GM12878 (cell line): ENCODE measurements around the gene DUSP16. TPM values are rescaled to one million over a fixed set of nuclear protein-coding genes. Genes with fewer than 3 reads are reported as not detected.

Source experiments
- ATAC-seq: fragments of 200-7000 bp; cut with Tn5 transposase; 3 replicates; pipeline ENCODE4 v1.9.1; 2020; ENCODE audit warnings: mild to moderate bottlenecking, moderate library complexity
- BruUV-seq: library from RNA; stranded (reverse); fragments of 400-500 nt; replicated peaks from 2 replicates; lab custom pipeline; 2021; lab: Mats Ljungman, UMichigan
- CTCF ChIA-PET: fragments of 300-600 bp; sonication (Branson Sonifier 250); formaldehyde crosslinking; extraction: SDS; loops from one replicate; lab custom pipeline; 2021; ENCODE audit warnings: inconsistent platforms; lab: Yijun Ruan, JAX
- POLR2A ChIA-PET: fragments of 350-600 bp; formaldehyde crosslinking; extraction: SDS; loops from one replicate; lab custom pipeline; 2021; ENCODE audit warnings: inconsistent platforms; lab: Charles Lee
- RAD21 ChIA-PET: fragments of 300-600 bp; sonication (Branson Sonifier 250); formaldehyde crosslinking; loops from one replicate; lab custom pipeline; 2023; ENCODE audit warnings: antibody characterized with exemption; ENCODE audit not compliant: unreplicated experiment; lab: Charles Lee
- SMC1A ChIA-PET: fragments of 300-600 bp; sonication (Branson Sonifier 250); formaldehyde crosslinking; loops from one replicate; lab custom pipeline; 2023; ENCODE audit not compliant: unreplicated experiment, uncharacterized antibody; lab: Charles Lee
- DNase-seq: peaks from one replicate; pipeline ENCODE4 v3.0.0-alpha.2; 2011; ENCODE audit warnings: low read depth, low spot score
- FAIRE-seq: peaks from 3 replicates; lab custom pipeline; 2011; peaks lifted over from hg19 to GRCh38; lab: Jason Lieb, UNC
- H2AFZ ChIP-seq: 2 replicates; pipeline ENCODE4 v1.6.0; 2011; ENCODE audit warnings: low read depth, low read length, control low read depth; ENCODE audit not compliant: control insufficient read depth
- H3K27ac ChIP-seq: 2 replicates; pipeline ENCODE4 v1.5.1; 2011; ENCODE audit warnings: control low read depth; ENCODE audit not compliant: control insufficient read depth, insufficient read depth
- H3K27me3 ChIP-seq, 2 experiments: replicated peaks in 1 of 2; 2 replicates each; pipeline versions ENCODE4 v1.6.0 to v1.6.1; 2011; ENCODE audit warnings: low read length in 1 of 2; ENCODE audit not compliant: control insufficient read depth in 2 of 2, insufficient read depth in 2 of 2
- H3K36me3 ChIP-seq, 2 experiments: 2 replicates each; pipeline ENCODE4 v1.5.1; 2011; ENCODE audit warnings: low read length in 1 of 2; ENCODE audit not compliant: control insufficient read depth in 2 of 2, insufficient read depth in 2 of 2
- H3K4me1 ChIP-seq: 2 replicates; pipeline ENCODE4 v1.6.1; 2011; ENCODE audit warnings: mild to moderate bottlenecking, low read length, moderate library complexity, mixed read lengths; ENCODE audit not compliant: control insufficient read depth, insufficient read depth
- H3K4me2 ChIP-seq: 2 replicates; pipeline ENCODE4 v1.6.0; 2011; ENCODE audit warnings: control low read depth; ENCODE audit not compliant: control insufficient read depth, insufficient read depth
- H3K4me3 ChIP-seq: fragments of 200-600 bp; sonication (generic); 2 replicates; pipeline ENCODE4 v1.5.1; 2016
- H3K79me2 ChIP-seq: 2 replicates; pipeline ENCODE4 v1.6.0; 2011; ENCODE audit warnings: low read length; ENCODE audit not compliant: control insufficient read depth, insufficient read depth
- H3K9ac ChIP-seq: 2 replicates; pipeline ENCODE4 v1.8.0; 2011; ENCODE audit warnings: low read length, control low read depth, mixed read lengths; ENCODE audit not compliant: control insufficient read depth, insufficient read depth
- H3K9me3 ChIP-seq: replicated peaks from 3 replicates; pipeline ENCODE4 v1.5.1; 2011; ENCODE audit warnings: mild to moderate bottlenecking, low read length; ENCODE audit not compliant: control insufficient read depth, insufficient read depth
- H4K20me1 ChIP-seq: 2 replicates; pipeline ENCODE4 v1.6.0; 2011; ENCODE audit not compliant: control insufficient read depth, insufficient read depth
- DPF2 ChIP-seq: fragments of 450-650 bp; IDR thresholded peaks from 2 replicates; pipeline ENCODE4 v1.6.1; 2017; ENCODE audit warnings: mild to moderate bottlenecking
- FOXK2 ChIP-seq: fragments of 450-650 bp; IDR thresholded peaks from 2 replicates; pipeline ENCODE4 v1.6.1; 2017; ENCODE audit warnings: mild to moderate bottlenecking, moderate library complexity
- GABPA ChIP-seq: IDR thresholded peaks from 2 replicates; pipeline ENCODE4 v1.6.1; 2014; ENCODE audit warnings: antibody characterized with exemption, low read depth, mild to moderate bottlenecking, inconsistent platforms
- IKZF2 ChIP-seq, 2 experiments: fragments of 450-650 bp; IDR thresholded peaks; 2 replicates each; pipeline ENCODE4 v1.6.1; 2017; ENCODE audit warnings: mild to moderate bottlenecking in 2 of 2, moderate library complexity in 2 of 2
- IRF4 ChIP-seq: IDR thresholded peaks from 2 replicates; pipeline ENCODE4 v1.6.1; 2011; ENCODE audit warnings: low read depth, low read length
- RAD51 ChIP-seq: fragments of 450-650 bp; IDR thresholded peaks from 2 replicates; pipeline ENCODE4 v1.6.1; 2016; ENCODE audit warnings: moderate library complexity, mild to moderate bottlenecking, inconsistent platforms
- RELA ChIP-seq: fragments of 450-650 bp; IDR thresholded peaks from 2 replicates; pipeline ENCODE4 v1.8.0; 2014; ENCODE audit warnings: borderline replicate concordance; ENCODE audit not compliant: partially characterized antibody
- SUPT20H ChIP-seq: IDR thresholded peaks from 2 replicates; pipeline ENCODE4 v1.6.1; 2011; ENCODE audit warnings: low read depth, mild to moderate bottlenecking, low read length, moderate library complexity, borderline replicate concordance; ENCODE audit not compliant: control insufficient read depth
- WGBS: methylation state at CpG from one replicate; pipeline ENCODE4 v1.1.6; 2016; ENCODE audit warnings: low lambda C conversion rate; ENCODE audit not compliant: insufficient replicate concordance, insufficient coverage; ENCODE audit errors: missing lambda C conversion rate; 5-methylcytosine and 5-hydroxymethylcytosine counted together
- in situ Hi-C: fragments of 300-500 bp; cut with MboI; formaldehyde crosslinking; loops from 9 replicates; pipeline ENCODE4 v1.14.3; 2018; ENCODE audit warnings: mixed read lengths
- intact Hi-C: fragments of 100-400 bp; cut with micrococcal nuclease; formaldehyde crosslinking; loops from one replicate; pipeline ENCODE4 v1.14.2; 2022; ENCODE audit not compliant: unreplicated experiment
- polyA plus RNA-seq, 11 experiments: library from polyadenylated mRNA; depleted of rRNA in 4 of 11; unstranded in 6 of 11; stranded (reverse) in 5 of 11; fragments of >200 nt; fragmentation: Nextera tagmentation in 4 of 11; fragmentation: Illumina TruSeq in 1 of 11; extraction: Ambion mirVana in 4 of 11; extraction: Trizol in 1 of 11; gene quantifications; 1 replicate in 1 of 11; 2 replicates in 10 of 11; pipeline versions ENCODE4 v1.2.1 to v1.2.3, GENCODE V29; 2011 to 2016; ENCODE audit warnings: inconsistent platforms in 2 of 11, missing spikeins in 2 of 11, low read depth in 1 of 11
- total RNA-seq, 4 experiments: library from RNA; depleted of rRNA in 3 of 4; stranded (reverse); fragments of >200 nt in 3 of 4; fragmentation: Illumina TruSeq in 1 of 4; extraction: Trizol in 1 of 4; gene quantifications; 2 replicates each; pipeline versions ENCODE4 v1.2.1 to v1.2.3, GENCODE V29; 2013 to 2021
- TF ChIP-seq, protein P1 (sequence below): fragments of 450-650 bp; formaldehyde crosslinking; IDR thresholded peaks from 2 replicates; pipeline ENCODE4 v1.4.0; 2020; ENCODE audit warnings: mild to moderate bottlenecking, moderate library complexity

DUSP16 gene
- total and polyA plus RNA-seq, 10 of the 15 experiments (the other 5 are each of a cell fraction or from before 2014, with no cell fraction given): 3.9 to 75.3 (median 26.8) TPM

DNA sequence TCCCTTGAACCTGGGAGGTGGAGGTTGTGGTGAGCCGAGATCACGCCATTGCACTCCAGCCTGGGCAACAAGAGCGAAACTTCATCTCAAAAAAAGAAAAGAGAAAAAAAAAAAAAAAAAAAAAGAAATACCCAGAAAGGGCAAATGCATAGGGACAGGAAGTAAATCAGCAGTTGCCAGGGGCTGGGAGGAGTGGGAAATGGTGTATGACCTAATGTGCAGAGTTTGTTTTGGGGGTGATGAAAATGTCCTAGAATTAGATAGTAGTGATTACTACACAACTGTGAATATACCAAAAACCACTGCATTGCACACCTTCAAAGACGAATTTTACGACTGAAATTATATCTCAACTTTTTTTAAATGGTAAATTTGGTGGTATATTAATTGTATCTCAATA lies 20.4 kb downstream of the DUSP16 start:
- in situ Hi-C loops: no loop called here
- ChIA-PET CTCF (interaction anchor here (2.1 kb wide), 1 partner anchor 12 kb away, joined by 7 read pairs; no protein-coding TSS in a partner anchor), SMC1A (interaction anchor here (5.9 kb wide), 1 partner anchor 24 kb away, joined by 29 read pairs; no protein-coding TSS in a partner anchor), POLR2A (interaction anchor here (2.9 kb wide), 1 partner anchor 9 kb away, joined by 11 read pairs; no protein-coding TSS in a partner anchor), RAD21 (interaction anchor here (2.1 kb wide), 1 partner anchor 14 kb away, joined by 11 read pairs; no protein-coding TSS in a partner anchor)
- intact Hi-C loops: no loop called here
- Histone ChIP-seq H4K20me1 (no peaks in the 10 kb centered on the region), H2AFZ (no peak overlapping the region), H3K9ac (no peak overlapping the region), H3K9me3 (no peaks in the 10 kb centered on the region), H3K79me2 (peaks cover 4% of the 10 kb centered on the region), H3K36me3 (peaks cover 0 to 3% of the 10 kb centered on the region in 2 experiments; a peak in 1 of 4 replicates), H3K4me2 (no peak overlapping the region), H3K4me1 (peaks cover 15% of the 10 kb centered on the region), H3K27ac (no peak overlapping the region), H3K27me3 (no peaks in the 10 kb centered on the region), H3K4me3 (no peak overlapping the region)
- no peak for TF ChIP-seq DPF2
- no peak for TF ChIP-seq SUPT20H
- no peak for TF ChIP-seq IRF4
- no peak for TF ChIP-seq RELA
- no peak for TF ChIP-seq IKZF2 (IDR thresholded peaks at IDR 0.05)
- TF ChIP-seq, protein P1, sequence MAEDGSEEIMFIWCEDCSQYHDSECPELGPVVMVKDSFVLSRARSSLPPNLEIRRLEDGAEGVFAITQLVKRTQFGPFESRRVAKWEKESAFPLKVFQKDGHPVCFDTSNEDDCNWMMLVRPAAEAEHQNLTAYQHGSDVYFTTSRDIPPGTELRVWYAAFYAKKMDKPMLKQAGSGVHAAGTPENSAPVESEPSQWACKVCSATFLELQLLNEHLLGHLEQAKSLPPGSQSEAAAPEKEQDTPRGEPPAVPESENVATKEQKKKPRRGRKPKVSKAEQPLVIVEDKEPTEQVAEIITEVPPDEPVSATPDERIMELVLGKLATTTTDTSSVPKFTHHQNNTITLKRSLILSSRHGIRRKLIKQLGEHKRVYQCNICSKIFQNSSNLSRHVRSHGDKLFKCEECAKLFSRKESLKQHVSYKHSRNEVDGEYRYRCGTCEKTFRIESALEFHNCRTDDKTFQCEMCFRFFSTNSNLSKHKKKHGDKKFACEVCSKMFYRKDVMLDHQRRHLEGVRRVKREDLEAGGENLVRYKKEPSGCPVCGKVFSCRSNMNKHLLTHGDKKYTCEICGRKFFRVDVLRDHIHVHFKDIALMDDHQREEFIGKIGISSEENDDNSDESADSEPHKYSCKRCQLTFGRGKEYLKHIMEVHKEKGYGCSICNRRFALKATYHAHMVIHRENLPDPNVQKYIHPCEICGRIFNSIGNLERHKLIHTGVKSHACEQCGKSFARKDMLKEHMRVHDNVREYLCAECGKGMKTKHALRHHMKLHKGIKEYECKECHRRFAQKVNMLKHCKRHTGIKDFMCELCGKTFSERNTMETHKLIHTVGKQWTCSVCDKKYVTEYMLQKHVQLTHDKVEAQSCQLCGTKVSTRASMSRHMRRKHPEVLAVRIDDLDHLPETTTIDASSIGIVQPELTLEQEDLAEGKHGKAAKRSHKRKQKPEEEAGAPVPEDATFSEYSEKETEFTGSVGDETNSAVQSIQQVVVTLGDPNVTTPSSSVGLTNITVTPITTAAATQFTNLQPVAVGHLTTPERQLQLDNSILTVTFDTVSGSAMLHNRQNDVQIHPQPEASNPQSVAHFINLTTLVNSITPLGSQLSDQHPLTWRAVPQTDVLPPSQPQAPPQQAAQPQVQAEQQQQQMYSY (CRISPR knock-in tag): no peak
- TF ChIP-seq RAD51: no peak
- no peak for TF ChIP-seq GABPA
- TF ChIP-seq FOXK2: no peak
- FAIRE-seq: no peak
- DNase-seq: no peak
- BruUV-seq: no TSS peak
- 92% methylated on average over 4 of the region's 5 CpGs for WGBS
- ATAC-seq: no peak
